Stimulated activated CD8-positive, alpha-beta memory T cell treated with anti-CD3 and anti-CD28 coated beads, Interleukin-15, amount 100 ng/mL, for 4 hours (primary cell): ENCODE results near the gene DLG5.
"Not testable (repeated sequence)": the region's sequence is repeated elsewhere in the genome, so short reads cannot be mapped to it uniquely, and the experiment has no call there.

Experiments used
- DNase-seq, 2 donors: peaks; one replicate each; pipeline ENCODE4 v3.0.0-alpha.2; 2020; ENCODE audit warnings: low read depth in 2 of 2

Gene DLG5

GRCh38 chr10:77768039-77768438 is 158.5 kb downstream of the DLG5 start:
- no peak for DNase-seq

GRCh38 chr10:77763453-77764430 is 162.8 kb downstream of the DLG5 start:
- DNase-seq, result no peak

GRCh38 chr10:77758406-77758805 is 168.1 kb downstream of the DLG5 start:
- not testable (repeated sequence) for DNase-seq

GRCh38 chr10:77756319-77757232 is 170.0 kb downstream of the DLG5 start:
- no peak for DNase-seq

- DNase-seq, result no peak
Measured at GRCh38 chr10:77746047-77746707, 180.4 kb downstream of the DLG5 start.

GRCh38 chr10:77744245-77744644 is 182.3 kb downstream of the DLG5 start:
- no peak for DNase-seq

- no peak for DNase-seq
Measured at GRCh38 chr10:77742172-77742571, 184.4 kb downstream of the DLG5 start.

- no peak for DNase-seq
Measured at GRCh38 chr10:77741746-77742145, 184.8 kb downstream of the DLG5 start.
